Measurements from ENCODE around the gene RPGRIP1L.

- no peak for TF ChIP-seq POLR2AphosphoS5 (IDR thresholded peaks at IDR 0.05)
- TF ChIP-seq, protein P1, sequence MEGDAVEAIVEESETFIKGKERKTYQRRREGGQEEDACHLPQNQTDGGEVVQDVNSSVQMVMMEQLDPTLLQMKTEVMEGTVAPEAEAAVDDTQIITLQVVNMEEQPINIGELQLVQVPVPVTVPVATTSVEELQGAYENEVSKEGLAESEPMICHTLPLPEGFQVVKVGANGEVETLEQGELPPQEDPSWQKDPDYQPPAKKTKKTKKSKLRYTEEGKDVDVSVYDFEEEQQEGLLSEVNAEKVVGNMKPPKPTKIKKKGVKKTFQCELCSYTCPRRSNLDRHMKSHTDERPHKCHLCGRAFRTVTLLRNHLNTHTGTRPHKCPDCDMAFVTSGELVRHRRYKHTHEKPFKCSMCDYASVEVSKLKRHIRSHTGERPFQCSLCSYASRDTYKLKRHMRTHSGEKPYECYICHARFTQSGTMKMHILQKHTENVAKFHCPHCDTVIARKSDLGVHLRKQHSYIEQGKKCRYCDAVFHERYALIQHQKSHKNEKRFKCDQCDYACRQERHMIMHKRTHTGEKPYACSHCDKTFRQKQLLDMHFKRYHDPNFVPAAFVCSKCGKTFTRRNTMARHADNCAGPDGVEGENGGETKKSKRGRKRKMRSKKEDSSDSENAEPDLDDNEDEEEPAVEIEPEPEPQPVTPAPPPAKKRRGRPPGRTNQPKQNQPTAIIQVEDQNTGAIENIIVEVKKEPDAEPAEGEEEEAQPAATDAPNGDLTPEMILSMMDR (IDR thresholded peaks at IDR 0.05): no peak
- TF ChIP-seq POLR2A (IDR thresholded peaks at IDR 0.05): no peak
Observed at GRCh38 chr16:53608094-53608493, 95.6 kb downstream of the RPGRIP1L start.
